GM12873 (cell line): ENCODE measurements around the gene TESK2.
A peak's percentile ranks its signal among the peaks of the same experiment; 100 is the strongest.

Source experiments
- TF ChIP-seq, protein P1 (sequence below): IDR thresholded peaks from 2 replicates; pipeline ENCODE4 v1.5.1; 2012; ENCODE audit warnings: low read depth, mild to moderate bottlenecking, moderate library complexity, low read length, control low read depth; ENCODE audit not compliant: insufficient read depth; ENCODE audit errors: missing control alignments

TESK2 gene

DNA sequence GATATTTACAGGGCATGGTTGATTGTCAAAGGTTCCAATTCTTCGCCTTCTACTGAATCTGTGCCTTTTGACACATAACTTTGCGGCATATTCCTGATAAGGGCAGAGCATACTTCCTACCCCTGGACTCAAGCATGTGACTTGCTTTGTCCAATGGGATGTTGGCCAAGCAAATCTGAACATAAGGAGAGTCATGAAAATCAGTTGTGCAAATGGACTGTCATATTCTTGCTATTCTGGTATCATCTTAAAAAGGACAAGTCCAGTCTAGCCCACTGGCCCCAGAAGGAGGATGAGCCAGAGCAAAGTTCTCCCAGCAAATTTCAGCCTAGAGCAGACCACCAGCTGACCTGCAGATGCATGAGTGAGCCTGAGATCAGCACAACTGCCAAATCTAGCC is 109.7 kb downstream of the TESK2 start:
- TF ChIP-seq, protein P1, sequence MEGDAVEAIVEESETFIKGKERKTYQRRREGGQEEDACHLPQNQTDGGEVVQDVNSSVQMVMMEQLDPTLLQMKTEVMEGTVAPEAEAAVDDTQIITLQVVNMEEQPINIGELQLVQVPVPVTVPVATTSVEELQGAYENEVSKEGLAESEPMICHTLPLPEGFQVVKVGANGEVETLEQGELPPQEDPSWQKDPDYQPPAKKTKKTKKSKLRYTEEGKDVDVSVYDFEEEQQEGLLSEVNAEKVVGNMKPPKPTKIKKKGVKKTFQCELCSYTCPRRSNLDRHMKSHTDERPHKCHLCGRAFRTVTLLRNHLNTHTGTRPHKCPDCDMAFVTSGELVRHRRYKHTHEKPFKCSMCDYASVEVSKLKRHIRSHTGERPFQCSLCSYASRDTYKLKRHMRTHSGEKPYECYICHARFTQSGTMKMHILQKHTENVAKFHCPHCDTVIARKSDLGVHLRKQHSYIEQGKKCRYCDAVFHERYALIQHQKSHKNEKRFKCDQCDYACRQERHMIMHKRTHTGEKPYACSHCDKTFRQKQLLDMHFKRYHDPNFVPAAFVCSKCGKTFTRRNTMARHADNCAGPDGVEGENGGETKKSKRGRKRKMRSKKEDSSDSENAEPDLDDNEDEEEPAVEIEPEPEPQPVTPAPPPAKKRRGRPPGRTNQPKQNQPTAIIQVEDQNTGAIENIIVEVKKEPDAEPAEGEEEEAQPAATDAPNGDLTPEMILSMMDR, result no peak

DNA sequence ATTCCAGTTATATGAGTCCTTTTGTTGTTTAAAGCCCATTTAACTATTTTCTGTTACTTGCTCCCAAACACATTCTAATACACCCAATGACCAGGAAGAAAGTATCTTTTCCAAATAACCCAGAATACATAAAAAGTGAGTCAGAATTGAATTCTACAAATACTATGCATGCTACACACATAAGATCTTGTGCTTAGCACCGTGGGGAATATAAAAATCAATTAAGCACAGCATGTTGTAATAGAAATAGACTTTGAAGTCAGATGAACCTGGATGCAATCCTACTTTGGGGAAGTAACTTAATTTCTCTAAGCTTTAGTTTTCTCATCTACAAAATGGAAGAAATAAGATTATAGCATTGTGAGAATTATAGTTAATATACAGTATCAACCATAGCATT is 110.2 kb downstream of the TESK2 start:
- TF ChIP-seq, protein P1, result no peak

DNA sequence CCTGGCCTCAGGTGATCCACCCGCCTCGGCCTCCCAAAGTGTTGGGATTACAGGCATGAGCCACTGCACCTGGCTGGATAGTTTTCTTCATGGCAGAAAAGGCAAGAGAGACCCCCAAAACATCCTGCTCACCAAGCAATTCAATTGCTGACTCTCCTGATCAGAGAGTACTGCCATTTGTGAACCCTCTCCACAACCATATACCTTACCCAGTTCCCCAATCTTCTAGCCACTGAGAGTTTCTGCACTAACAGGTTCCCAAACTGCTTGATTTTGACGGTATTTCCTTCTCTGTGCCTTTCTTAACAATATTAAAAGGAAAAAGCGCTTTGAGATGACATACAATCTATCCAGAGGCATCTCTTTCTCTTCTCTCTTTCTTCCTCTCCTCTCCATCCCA is 110.8 kb downstream of the TESK2 start:
- TF ChIP-seq, protein P1, result no peak

DNA sequence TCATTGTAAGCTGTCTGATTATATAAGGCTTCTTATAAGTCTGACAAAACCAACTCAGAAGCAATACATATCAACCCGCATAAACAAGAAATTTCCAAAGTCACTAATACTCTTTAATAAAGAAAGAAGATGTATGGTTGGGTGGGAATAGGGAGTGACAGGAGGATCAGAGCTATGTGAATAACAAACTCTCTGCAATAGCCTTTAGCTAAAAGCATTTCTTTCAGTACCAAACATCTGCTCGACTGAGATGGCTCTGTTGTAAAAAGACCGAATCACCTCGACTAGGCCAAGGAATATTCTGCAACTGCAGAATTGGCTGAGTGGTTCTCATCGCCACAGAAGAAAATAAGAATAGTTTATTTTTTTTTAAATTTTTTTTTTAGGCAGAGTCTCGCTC is 111.4 kb downstream of the TESK2 start:
- TF ChIP-seq, protein P1, result no peak

DNA sequence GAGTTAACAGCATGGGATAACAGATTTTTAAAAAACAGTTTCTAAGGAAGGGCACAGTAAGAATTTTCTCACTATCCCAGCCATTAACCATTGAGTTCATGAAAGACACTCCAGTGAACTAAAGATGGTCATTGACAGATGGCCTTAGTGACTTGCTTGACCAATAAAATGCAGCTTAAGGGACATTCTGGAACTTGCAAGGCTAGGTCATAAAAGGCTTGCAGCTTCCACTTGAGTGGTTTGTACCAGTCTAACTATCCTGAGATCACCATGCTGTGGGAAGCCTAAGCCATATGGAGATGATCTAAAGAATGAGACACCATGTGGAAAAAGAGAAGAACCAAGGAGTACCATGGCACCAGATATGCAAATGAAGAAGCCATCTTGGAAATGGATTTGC is 112.8 kb downstream of the TESK2 start:
- TF ChIP-seq, protein P1, result no peak

DNA sequence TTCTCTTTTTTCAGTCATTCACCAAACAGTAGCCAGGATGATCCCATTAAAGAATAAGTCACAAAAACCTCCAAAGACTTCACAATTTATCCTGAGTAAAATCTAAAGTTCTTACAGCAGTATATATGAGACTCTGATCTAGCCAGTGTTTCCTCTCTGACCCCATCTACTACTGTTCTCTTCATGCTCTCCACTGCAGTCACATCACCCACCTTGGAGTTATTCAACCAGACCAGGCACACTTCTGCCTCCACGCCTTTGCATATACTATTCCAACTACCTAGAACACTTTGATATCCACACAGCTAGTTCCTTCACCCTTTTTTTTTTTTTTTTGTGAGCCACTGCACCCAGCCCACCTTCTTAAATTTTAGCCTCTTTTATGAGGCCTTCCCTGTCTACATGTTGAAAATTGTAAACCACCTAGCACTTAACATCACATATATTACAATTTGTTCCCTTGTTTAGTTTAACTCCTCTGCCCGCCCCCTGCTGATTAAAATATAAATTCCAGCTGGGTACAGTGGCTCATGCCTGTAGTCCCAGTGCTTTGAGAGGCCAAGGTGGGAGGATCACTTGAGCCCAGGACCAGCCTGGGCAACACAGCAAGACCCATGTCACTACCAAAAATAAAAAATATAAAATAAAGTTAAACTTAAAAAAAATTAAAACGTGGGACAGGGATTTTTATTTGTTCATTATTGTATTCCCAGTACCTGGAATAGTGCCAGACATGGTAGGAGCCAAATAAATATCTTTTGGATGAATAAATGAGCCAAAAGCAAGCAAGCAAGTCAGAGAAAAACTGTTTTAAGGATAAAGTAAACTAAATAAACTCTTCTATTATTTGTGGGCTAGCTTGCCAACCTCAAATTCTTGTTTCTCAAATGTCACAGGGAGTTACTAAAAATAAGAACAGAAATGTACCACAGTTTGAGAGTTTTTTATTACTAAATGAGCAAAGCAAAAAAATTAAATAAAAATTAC is 115.6 kb downstream of the TESK2 start:
- TF ChIP-seq, protein P1, result peak; percentile 9

DNA sequence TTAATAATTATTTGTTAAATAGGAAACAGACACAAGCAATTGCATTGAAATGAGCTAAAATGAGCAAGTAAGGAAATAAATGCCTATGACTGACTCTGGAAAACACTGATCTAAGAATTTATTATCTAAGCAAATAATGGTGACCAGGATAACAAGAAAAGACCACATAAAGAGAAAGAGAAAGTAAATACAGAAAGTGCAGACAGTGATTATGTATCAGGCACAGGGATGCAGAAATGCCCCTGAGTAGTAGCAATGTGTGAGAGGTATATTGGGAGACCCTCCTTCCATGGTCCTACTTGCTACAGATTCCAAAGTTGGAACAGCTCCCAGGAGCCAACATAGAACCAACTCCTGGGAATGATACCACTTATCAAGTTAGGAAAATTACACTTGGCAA is 117.4 kb downstream of the TESK2 start:
- TF ChIP-seq, protein P1, result no peak
